Activated T-helper 17 cell treated with anti-CD3 and anti-CD28 coated beads, Interleukin-2, amount 50 U/mL, for 72 hours (primary cell): ENCODE measurements around the gene IRX4. TPM values are rescaled to one million over a fixed set of nuclear protein-coding genes. Genes with fewer than 3 reads are reported as not detected.

Experiments used
- ATAC-seq: fragments of 150-1000 bp; cut with Tn5 transposase; replicated peaks from 2 replicates; pipeline ENCODE4 v1.10.0; 2021; ENCODE audit warnings: mild to moderate bottlenecking, moderate library complexity
- H3K27ac Mint-ChIP-seq: one replicate; pipeline ENCODE4 v1.8.0; 2022; ENCODE audit warnings: mixed read lengths
- H3K27me3 Mint-ChIP-seq: one replicate; pipeline ENCODE4 v1.8.0; 2022; ENCODE audit warnings: mixed read lengths
- H3K36me3 Mint-ChIP-seq: one replicate; pipeline ENCODE4 v1.8.0; 2022; ENCODE audit warnings: low read depth, mild to moderate bottlenecking, mixed read lengths
- H3K4me1 Mint-ChIP-seq: one replicate; pipeline ENCODE4 v1.8.0; 2022; ENCODE audit warnings: mixed read lengths
- H3K4me3 Mint-ChIP-seq: one replicate; pipeline ENCODE4 v1.8.0; 2022; ENCODE audit warnings: mild to moderate bottlenecking, mixed read lengths
- H3K9me3 Mint-ChIP-seq: one replicate; pipeline ENCODE4 v1.8.0; 2022; ENCODE audit warnings: mixed read lengths
- total RNA-seq, 2 donors: library from RNA; stranded (reverse); gene quantifications; one replicate each; pipeline ENCODE4 v1.2.3, GENCODE V29; 2022

IRX4 gene
- total RNA-seq, 2 donors from 2014 or later = not detected

- no peak overlapping the region for H3K4me3 Mint-ChIP-seq
- ATAC-seq = no peak
- peaks cover 49% of the 10 kb centered on the region for H3K27me3 Mint-ChIP-seq
- H3K4me1 Mint-ChIP-seq = no peaks in the 10 kb centered on the region
- no peak overlapping the region for H3K27ac Mint-ChIP-seq
- H3K36me3 Mint-ChIP-seq = no peaks in the 10 kb centered on the region
- H3K9me3 Mint-ChIP-seq = peaks cover 13% of the 10 kb centered on the region
Measured at GRCh38 chr5:1905108-1905507, 22.4 kb upstream of the IRX4 start.

- Mint-ChIP-seq H3K9me3 (peaks cover 13% of the 10 kb centered on the region), H3K27me3 (peaks cover 52% of the 10 kb centered on the region), H3K36me3 (no peaks in the 10 kb centered on the region), H3K27ac (no peak overlapping the region), H3K4me3 (no peak overlapping the region), H3K4me1 (no peaks in the 10 kb centered on the region)
- ATAC-seq = no peak
Measured at GRCh38 chr5:1901983-1902382, 19.3 kb upstream of the IRX4 start.

- no peak overlapping the region for H3K4me3 Mint-ChIP-seq
- no peaks in the 10 kb centered on the region for H3K4me1 Mint-ChIP-seq
- no peak overlapping the region for H3K27ac Mint-ChIP-seq
- ATAC-seq = no peak
- H3K36me3 Mint-ChIP-seq = no peaks in the 10 kb centered on the region
- H3K9me3 Mint-ChIP-seq = peaks cover 13% of the 10 kb centered on the region
- peaks cover 54% of the 10 kb centered on the region for H3K27me3 Mint-ChIP-seq
Measured at GRCh38 chr5:1901061-1901460, 18.3 kb upstream of the IRX4 start.

- Mint-ChIP-seq H3K4me3 (no peak overlapping the region), H3K36me3 (no peaks in the 10 kb centered on the region), H3K4me1 (no peaks in the 10 kb centered on the region), H3K27me3 (peaks cover 57% of the 10 kb centered on the region), H3K9me3 (peaks cover 7% of the 10 kb centered on the region), H3K27ac (no peak overlapping the region)
- ATAC-seq = no peak
Measured at GRCh38 chr5:1899201-1899600, 16.5 kb upstream of the IRX4 start.

DNA sequence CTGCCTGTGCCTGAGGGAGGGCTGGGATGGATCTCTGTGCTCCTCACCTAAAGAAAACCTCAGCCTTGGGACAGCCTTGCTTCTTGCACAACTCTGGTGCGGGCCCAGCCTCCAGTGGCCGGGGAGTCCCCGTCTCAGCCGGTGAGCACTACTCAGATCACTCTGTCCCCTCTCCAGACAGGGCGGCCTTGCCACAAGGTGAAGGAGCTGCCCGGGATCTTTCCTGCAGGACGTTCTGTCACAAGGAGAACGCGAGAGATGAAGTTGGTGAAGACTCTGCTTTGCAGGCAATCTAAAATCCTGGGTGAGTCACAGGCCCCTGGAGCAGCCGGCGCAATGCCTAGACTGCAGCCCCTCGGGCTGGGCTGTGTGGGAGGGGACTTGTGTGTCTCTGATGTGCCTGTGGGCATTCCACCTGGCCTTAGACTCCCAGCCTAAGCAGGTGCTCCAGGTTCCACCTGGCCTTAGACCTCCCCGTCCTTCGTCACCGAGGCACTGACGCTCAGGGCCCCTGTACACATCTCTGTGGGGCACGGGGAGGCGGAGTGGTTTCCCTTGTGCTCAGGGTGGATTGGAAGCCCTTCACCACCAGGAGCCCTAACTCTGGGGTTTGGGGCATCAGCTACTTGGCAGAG lies 15.2 kb upstream of the IRX4 start:
- Mint-ChIP-seq H3K9me3 (no peaks in the 10 kb centered on the region), H3K4me1 (no peaks in the 10 kb centered on the region), H3K4me3 (no peak overlapping the region)

GRCh38 chr5:1897386-1897785 lies 14.7 kb upstream of the IRX4 start:
- Mint-ChIP-seq H3K27ac (no peak overlapping the region), H3K27me3 (peaks cover 49% of the 10 kb centered on the region), H3K4me3 (no peak overlapping the region), H3K4me1 (no peaks in the 10 kb centered on the region), H3K9me3 (no peaks in the 10 kb centered on the region), H3K36me3 (no peaks in the 10 kb centered on the region)
- no peak for ATAC-seq

More for the DNA sequence above, 15.2 kb upstream of the IRX4 start:
- ATAC-seq = no peak
- H3K27me3 Mint-ChIP-seq = peaks cover 47% of the 10 kb centered on the region
- H3K36me3 Mint-ChIP-seq = no peaks in the 10 kb centered on the region
- no peak overlapping the region for H3K27ac Mint-ChIP-seq

DNA sequence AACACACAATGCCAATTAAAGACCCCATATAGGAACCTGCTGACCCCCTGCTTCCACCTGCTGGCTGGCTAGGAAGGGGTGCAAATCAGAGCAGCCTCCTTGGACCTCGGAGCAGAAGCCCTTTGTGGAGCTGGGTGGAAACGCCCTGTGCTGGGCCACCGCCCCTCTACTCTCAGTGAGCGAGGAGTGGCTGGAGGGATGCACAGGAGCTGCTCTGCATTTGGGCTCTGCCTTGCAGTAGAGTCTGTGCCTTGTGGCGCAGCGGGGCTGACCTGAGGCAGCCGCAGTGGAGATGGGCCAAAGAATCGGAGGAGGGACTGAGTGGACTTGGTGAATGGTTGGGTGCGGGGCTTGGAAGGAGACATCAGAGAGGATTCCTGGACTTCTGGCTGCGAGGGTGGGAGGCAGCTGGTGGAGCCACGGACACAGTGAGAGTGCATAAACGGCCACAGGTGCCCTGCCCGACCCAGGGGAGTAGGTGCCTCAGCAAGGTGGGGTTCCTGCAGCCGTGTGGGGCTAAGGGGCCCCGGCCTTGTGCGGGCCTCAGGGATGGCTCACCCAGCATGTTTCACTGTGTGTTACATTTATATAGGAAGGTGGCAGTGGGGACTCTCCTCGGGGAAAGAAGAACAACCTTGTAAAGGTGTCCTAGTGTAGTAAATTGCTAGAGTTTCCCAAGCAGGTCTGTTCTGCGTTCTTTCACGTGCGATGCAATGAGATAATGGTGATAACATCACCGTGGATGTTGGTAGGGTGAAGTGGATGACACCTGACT lies 14.1 kb upstream of the IRX4 start:
- Mint-ChIP-seq H3K27me3 (peaks cover 43% of the 10 kb centered on the region), H3K27ac (no peak overlapping the region), H3K9me3 (no peaks in the 10 kb centered on the region), H3K4me1 (no peaks in the 10 kb centered on the region), H3K36me3 (no peaks in the 10 kb centered on the region), H3K4me3 (no peak overlapping the region)
- no peak for ATAC-seq

DNA sequence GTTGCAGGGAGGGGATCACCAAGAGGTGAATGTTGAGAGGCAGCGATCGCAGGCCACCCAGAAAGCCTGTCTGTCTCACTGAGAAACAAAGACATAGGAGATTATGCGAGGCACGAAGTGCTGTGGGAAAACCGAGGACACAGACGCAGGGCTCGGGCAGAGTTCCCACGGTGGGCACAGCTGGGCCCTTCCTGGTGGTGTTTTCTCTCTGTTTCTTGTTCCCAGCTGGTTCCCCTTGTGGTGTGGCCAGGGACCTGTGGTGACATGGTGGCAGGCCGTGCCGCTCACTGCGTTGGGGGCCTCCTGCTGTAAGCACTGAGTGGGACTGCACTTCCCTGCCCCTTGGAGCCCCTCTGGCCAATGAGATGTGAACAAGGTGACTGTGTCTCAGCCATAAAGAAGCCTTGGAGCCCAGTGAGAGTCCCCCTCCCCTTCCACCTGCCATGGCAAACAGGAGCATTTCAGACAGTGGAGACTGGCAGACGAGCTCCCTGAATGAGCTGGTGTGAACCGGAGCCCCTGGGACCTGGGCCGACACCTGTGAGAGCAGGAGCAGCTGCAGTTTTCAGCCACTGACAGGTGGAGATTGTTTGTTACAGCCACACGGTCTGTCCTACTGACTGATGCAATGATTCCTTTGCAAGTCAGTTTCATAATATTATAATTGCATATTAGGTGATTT lies 13.2 kb upstream of the IRX4 start:
- no peak overlapping the region for H3K27ac Mint-ChIP-seq

DNA sequence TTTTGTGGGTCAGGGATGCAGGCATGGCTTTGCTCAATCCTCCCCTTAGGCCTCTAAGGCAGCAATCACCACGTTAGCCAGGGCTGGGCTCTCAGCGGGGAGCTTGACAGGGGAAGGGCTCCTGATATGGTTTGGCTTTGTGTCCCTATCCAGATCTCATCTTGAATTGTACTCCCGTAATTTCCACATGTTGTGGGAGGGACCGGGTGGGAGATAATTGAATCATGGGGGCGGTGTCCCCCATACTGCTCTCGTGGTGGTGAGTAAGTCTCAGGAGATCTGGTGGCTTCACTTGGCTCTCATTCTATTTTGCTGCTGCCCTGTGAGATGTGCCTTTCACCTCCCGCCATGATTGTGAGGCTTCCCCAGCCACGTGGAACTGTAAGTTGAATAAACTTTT lies 11.5 kb upstream of the IRX4 start:
- no peak for ATAC-seq
- H3K4me3 Mint-ChIP-seq = no peak overlapping the region
- no peaks in the 10 kb centered on the region for H3K36me3 Mint-ChIP-seq
- peaks cover 39% of the 10 kb centered on the region for H3K27me3 Mint-ChIP-seq
- no peak overlapping the region for H3K27ac Mint-ChIP-seq
- no peaks in the 10 kb centered on the region for H3K9me3 Mint-ChIP-seq
- H3K4me1 Mint-ChIP-seq = no peaks in the 10 kb centered on the region

More for the DNA sequence above, 13.2 kb upstream of the IRX4 start:
- no peak overlapping the region for H3K4me3 Mint-ChIP-seq
- peaks cover 39% of the 10 kb centered on the region for H3K27me3 Mint-ChIP-seq
- no peaks in the 10 kb centered on the region for H3K4me1 Mint-ChIP-seq
- no peaks in the 10 kb centered on the region for H3K36me3 Mint-ChIP-seq
- ATAC-seq = no peak
- no peaks in the 10 kb centered on the region for H3K9me3 Mint-ChIP-seq

- H3K36me3 Mint-ChIP-seq = no peaks in the 10 kb centered on the region
- H3K4me1 Mint-ChIP-seq = no peaks in the 10 kb centered on the region
- H3K4me3 Mint-ChIP-seq = no peak overlapping the region
- H3K27me3 Mint-ChIP-seq = peaks cover 37% of the 10 kb centered on the region
- H3K9me3 Mint-ChIP-seq = no peaks in the 10 kb centered on the region
- ATAC-seq = no peak
- H3K27ac Mint-ChIP-seq = no peak overlapping the region
Measured at GRCh38 chr5:1893754-1894153, 11.0 kb upstream of the IRX4 start.

- ATAC-seq = no peak
- Mint-ChIP-seq H3K36me3 (no peaks in the 10 kb centered on the region), H3K27me3 (peaks cover 38% of the 10 kb centered on the region), H3K9me3 (no peaks in the 10 kb centered on the region), H3K4me1 (no peaks in the 10 kb centered on the region), H3K4me3 (no peak overlapping the region), H3K27ac (no peak overlapping the region)
Measured at GRCh38 chr5:1892685-1893445, 10.1 kb upstream of the IRX4 start.

DNA sequence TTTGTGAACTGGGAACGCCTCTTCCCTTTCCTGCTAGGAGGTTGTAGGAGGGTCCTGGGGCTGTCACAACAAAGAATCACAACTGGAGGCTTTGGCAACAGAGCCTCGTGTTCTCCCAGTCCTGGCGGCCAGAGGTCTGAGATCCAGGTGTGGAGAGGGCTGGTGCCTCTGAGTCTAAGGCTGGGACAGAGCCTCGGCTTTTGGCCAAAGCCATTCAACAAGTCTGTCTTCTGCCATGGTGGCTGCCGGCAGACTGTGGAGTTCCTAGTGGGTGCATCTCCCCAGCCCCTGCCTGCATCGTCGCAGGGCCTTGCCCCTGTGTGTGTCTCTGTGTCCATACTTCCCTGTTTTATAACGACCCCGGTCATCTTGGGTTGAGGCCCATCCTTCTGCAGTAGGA lies 9.5 kb upstream of the IRX4 start:
- no peak overlapping the region for H3K4me3 Mint-ChIP-seq
- no peaks in the 10 kb centered on the region for H3K9me3 Mint-ChIP-seq
- H3K36me3 Mint-ChIP-seq = no peaks in the 10 kb centered on the region
- peaks cover 38% of the 10 kb centered on the region for H3K27me3 Mint-ChIP-seq
- no peaks in the 10 kb centered on the region for H3K4me1 Mint-ChIP-seq
- ATAC-seq = no peak
- H3K27ac Mint-ChIP-seq = no peak overlapping the region

GRCh38 chr5:1891391-1891790 lies 8.7 kb upstream of the IRX4 start:
- no peaks in the 10 kb centered on the region for H3K36me3 Mint-ChIP-seq
- no peak overlapping the region for H3K27ac Mint-ChIP-seq
- H3K4me3 Mint-ChIP-seq = no peak overlapping the region
- peaks cover 31% of the 10 kb centered on the region for H3K27me3 Mint-ChIP-seq
- no peak for ATAC-seq
- H3K9me3 Mint-ChIP-seq = no peaks in the 10 kb centered on the region
- H3K4me1 Mint-ChIP-seq = no peaks in the 10 kb centered on the region

DNA sequence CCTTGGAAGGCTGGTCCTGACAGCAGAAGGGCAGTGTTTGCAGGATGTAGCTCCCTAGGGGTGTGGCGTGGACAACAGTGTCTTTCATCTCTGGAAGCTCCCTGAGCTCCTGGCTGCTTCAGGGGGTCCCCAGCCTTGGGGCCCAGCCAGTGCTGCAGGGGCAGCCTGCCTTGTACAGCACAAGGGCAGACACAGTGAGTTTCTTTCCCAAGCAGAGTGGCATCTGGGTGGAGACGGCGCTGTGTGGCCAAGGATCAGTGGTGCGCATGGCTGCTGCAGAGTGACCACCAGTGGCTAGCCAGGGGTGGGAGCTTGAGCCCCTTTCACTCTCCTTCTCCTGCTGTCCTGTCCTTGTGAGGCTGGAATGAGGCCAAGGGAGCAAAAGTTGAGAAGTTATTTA lies 7.6 kb upstream of the IRX4 start:
- Mint-ChIP-seq H3K36me3 (no peaks in the 10 kb centered on the region), H3K9me3 (no peaks in the 10 kb centered on the region), H3K27me3 (peaks cover 32% of the 10 kb centered on the region), H3K4me3 (no peak overlapping the region), H3K4me1 (no peaks in the 10 kb centered on the region), H3K27ac (no peak overlapping the region)
- ATAC-seq = no peak
